ENCODE measurements around the gene ILKAP. TPM values are rescaled to one million over a fixed set of nuclear protein-coding genes. Genes with fewer than 3 reads are reported as not detected.
A peak's percentile ranks its signal among the peaks of the same experiment; 100 is the strongest.

Gene ILKAP
- total and polyA plus RNA-seq, 5 donors, result 24.4 to 34.3 (median 30.9) TPM

- peak; percentile 10 to 49 (median 38) for DNase-seq
- ATAC-seq, result no peak
- Histone ChIP-seq H3K9me3 (ENCODE audit: control insufficient read depth, low read length) (no peaks in the 10 kb centered on the region), H3K4me3 (ENCODE audit: low read length) (no peak overlapping the region), H3K4me1 (ENCODE audit: control insufficient read depth, insufficient read depth, low read length) (no peaks in the 10 kb centered on the region), H3K27me3 (ENCODE audit: control insufficient read depth, insufficient read depth) (no peaks in the 10 kb centered on the region), H3K27ac (ENCODE audit: low read length) (no peak overlapping the region)
- intact Hi-C loops (cut with DNase I), result loop anchor here in 1 of 4 donors (10.0 kb wide), 1 partner anchor 139 kb away; no protein-coding TSS in a partner anchor
- WGBS, result 90% methylated on average over 20 of the region's 20 CpGs
These were observed 78.2 kb downstream of the ILKAP start for GRCh38 chr2:238125127-238125885.

- no peak overlapping the region for H3K4me3 ChIP-seq (ENCODE audit: low read length)
- no peaks in the 10 kb centered on the region for H3K9me3 ChIP-seq (ENCODE audit: control insufficient read depth, low read length)
- no peaks in the 10 kb centered on the region for H3K4me1 ChIP-seq (ENCODE audit: control insufficient read depth, insufficient read depth, low read length)
- ATAC-seq (no peak), DNase-seq (peak in 1 of 3 donors; percentile 22)
- H3K27ac ChIP-seq (ENCODE audit: low read length), result no peak overlapping the region
- 89% methylated on average over 19 of the region's 19 CpGs for WGBS
- intact Hi-C loops (cut with DNase I), result loop anchor here in 1 of 4 donors (10.0 kb wide), 1 partner anchor 140 kb away; no protein-coding TSS in a partner anchor
- no peaks in the 10 kb centered on the region for H3K27me3 ChIP-seq (ENCODE audit: control insufficient read depth, insufficient read depth)
These were observed 78.9 kb downstream of the ILKAP start for GRCh38 chr2:238124488-238125126.

- H3K27ac ChIP-seq (ENCODE audit: low read length), result no peak overlapping the region
- no peaks in the 10 kb centered on the region for H3K9me3 ChIP-seq (ENCODE audit: control insufficient read depth, low read length)
- WGBS, result 73% methylated on average over 14 of the region's 14 CpGs
- DNase-seq (peak; percentile 5 to 51 (median 33)), ATAC-seq (no peak)
- no peak overlapping the region for H3K4me3 ChIP-seq (ENCODE audit: low read length)
- no peaks in the 10 kb centered on the region for H3K27me3 ChIP-seq (ENCODE audit: control insufficient read depth, insufficient read depth)
- intact Hi-C loops (cut with DNase I), result loop anchor here in 1 of 4 donors (10.0 kb wide), 1 partner anchor 141 kb away; no protein-coding TSS in a partner anchor
- no peaks in the 10 kb centered on the region for H3K4me1 ChIP-seq (ENCODE audit: control insufficient read depth, insufficient read depth, low read length)
These were observed 79.5 kb downstream of the ILKAP start for GRCh38 chr2:238123991-238124470.

GRCh38 chr2:238123218-238123971 is 80.1 kb downstream of the ILKAP start:
- H3K4me3 ChIP-seq (ENCODE audit: low read length), result no peak overlapping the region
- ATAC-seq (no peak), DNase-seq (peak; percentile 6 to 44 (median 34))
- no peaks in the 10 kb centered on the region for H3K27me3 ChIP-seq (ENCODE audit: control insufficient read depth, insufficient read depth)
- intact Hi-C loops (cut with DNase I), result loop anchor here in 1 of 4 donors (10.0 kb wide), 1 partner anchor 141 kb away; no protein-coding TSS in a partner anchor
- H3K27ac ChIP-seq (ENCODE audit: low read length), result no peak overlapping the region
- WGBS, result 83% methylated on average over 22 of the region's 22 CpGs
- no peaks in the 10 kb centered on the region for H3K9me3 ChIP-seq (ENCODE audit: control insufficient read depth, low read length)
- no peaks in the 10 kb centered on the region for H3K4me1 ChIP-seq (ENCODE audit: control insufficient read depth, insufficient read depth, low read length)

GRCh38 chr2:238122287-238123217 is 80.9 kb downstream of the ILKAP start:
- Histone ChIP-seq H3K4me1 (ENCODE audit: control insufficient read depth, insufficient read depth, low read length) (no peaks in the 10 kb centered on the region), H3K27me3 (ENCODE audit: control insufficient read depth, insufficient read depth) (no peaks in the 10 kb centered on the region), H3K27ac (ENCODE audit: low read length) (no peak overlapping the region), H3K4me3 (ENCODE audit: low read length) (no peak overlapping the region), H3K9me3 (ENCODE audit: control insufficient read depth, low read length) (no peaks in the 10 kb centered on the region)
- peak; percentile 9 to 59 (median 37) for DNase-seq
- intact Hi-C loops (cut with DNase I), result loop anchor here in 1 of 4 donors (10.0 kb wide), 1 partner anchor 142 kb away; no protein-coding TSS in a partner anchor
- ATAC-seq, result no peak
- 85% methylated on average over 29 of the region's 29 CpGs for WGBS

GRCh38 chr2:238121511-238122286 is 81.8 kb downstream of the ILKAP start:
- WGBS, result 88% methylated on average over 27 of the region's 27 CpGs
- ATAC-seq (no peak), DNase-seq (peak; percentile 6 to 29 (median 27))
- intact Hi-C loops (cut with DNase I), result loop anchor here in 1 of 4 donors (10.0 kb wide), 1 partner anchor 143 kb away; no protein-coding TSS in a partner anchor
- Histone ChIP-seq H3K4me3 (ENCODE audit: low read length) (no peak overlapping the region), H3K27ac (ENCODE audit: low read length) (no peak overlapping the region), H3K9me3 (ENCODE audit: control insufficient read depth, low read length) (no peaks in the 10 kb centered on the region), H3K4me1 (ENCODE audit: control insufficient read depth, insufficient read depth, low read length) (no peaks in the 10 kb centered on the region), H3K27me3 (ENCODE audit: control insufficient read depth, insufficient read depth) (no peaks in the 10 kb centered on the region)

- no peaks in the 10 kb centered on the region for H3K27me3 ChIP-seq (ENCODE audit: control insufficient read depth, insufficient read depth)
- ATAC-seq (peak; percentile 26 to 47), DNase-seq (peak; percentile 29 to 75 (median 72))
- intact Hi-C loops (cut with DNase I), result loop anchor here in 1 of 4 donors (10.0 kb wide), 1 partner anchor 144 kb away; no protein-coding TSS in a partner anchor
- no peak overlapping the region for H3K27ac ChIP-seq (ENCODE audit: low read length)
- 41% methylated on average over 30 of the region's 30 CpGs for WGBS
- H3K4me3 ChIP-seq (ENCODE audit: low read length), result no peak overlapping the region
- H3K4me1 ChIP-seq (ENCODE audit: control insufficient read depth, insufficient read depth, low read length), result no peaks in the 10 kb centered on the region
- H3K9me3 ChIP-seq (ENCODE audit: control insufficient read depth, low read length), result no peaks in the 10 kb centered on the region
These were observed 82.8 kb downstream of the ILKAP start for GRCh38 chr2:238120463-238121298.
